ENCODE measurements around the gene DGCR6.

DNA sequence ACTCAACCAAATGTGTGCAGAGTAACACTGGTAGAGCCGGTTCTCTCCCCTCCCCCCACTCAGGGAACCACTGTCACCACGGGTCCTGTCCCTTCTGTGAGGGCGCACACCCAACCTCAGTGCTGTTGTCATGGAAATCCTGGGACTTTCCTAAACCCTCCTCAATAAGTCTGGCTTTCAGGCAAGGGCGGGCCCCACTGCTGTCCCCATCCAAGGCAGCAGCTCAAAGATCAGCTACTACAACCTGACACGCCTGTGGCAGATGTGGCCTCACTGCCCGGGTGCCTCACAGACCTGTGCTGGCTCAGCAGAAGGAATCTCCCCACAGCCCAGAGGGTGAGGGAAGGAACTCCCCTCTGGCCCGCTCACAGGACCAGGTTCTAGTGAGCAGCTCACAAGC, 27.8 kb downstream of the DGCR6 start:
- no peak for TF ChIP-seq CTCF (IDR thresholded peaks at IDR 0.05)
- no peak for TF ChIP-seq ZFX (IDR thresholded peaks at IDR 0.05; ENCODE audit: borderline replicate concordance)
